Embryonic facial prominence (tissue), 1 donor: ENCODE data around the gene PPP3R1.

ENCODE experiments used
- DNase-seq: peaks from one replicate; pipeline ENCODE4 v3.0.0-alpha.2; 2016; ENCODE audit errors: extremely low spot score

The PPP3R1 gene

DNA sequence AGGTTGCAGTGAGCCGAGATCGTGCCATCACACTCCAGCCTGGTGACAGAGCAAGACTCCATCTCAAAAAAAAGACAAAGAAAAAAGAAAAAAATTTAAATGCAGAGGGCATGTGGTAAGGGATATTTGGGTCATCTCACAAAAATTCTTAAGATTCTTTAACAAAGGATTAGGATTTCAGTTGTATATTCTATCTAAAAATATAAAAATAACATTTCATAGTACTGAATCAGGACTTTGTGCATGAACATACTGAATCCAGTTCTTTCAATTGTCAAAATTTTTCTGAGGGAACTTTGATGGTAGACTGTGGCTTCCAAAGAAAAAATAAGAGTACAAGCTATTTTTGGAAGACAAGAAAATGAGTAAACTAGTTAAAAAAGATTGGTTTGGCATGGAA lies 6.5 kb upstream of the PPP3R1 start:
- no peak for DNase-seq

- no peak for DNase-seq
Observed at GRCh38 chr2:68256093-68256450, 3.7 kb upstream of the PPP3R1 start.

- DNase-seq: peak; percentile 43
Observed at GRCh38 chr2:68253219-68254068, 1.1 kb upstream of the PPP3R1 start.

DNA sequence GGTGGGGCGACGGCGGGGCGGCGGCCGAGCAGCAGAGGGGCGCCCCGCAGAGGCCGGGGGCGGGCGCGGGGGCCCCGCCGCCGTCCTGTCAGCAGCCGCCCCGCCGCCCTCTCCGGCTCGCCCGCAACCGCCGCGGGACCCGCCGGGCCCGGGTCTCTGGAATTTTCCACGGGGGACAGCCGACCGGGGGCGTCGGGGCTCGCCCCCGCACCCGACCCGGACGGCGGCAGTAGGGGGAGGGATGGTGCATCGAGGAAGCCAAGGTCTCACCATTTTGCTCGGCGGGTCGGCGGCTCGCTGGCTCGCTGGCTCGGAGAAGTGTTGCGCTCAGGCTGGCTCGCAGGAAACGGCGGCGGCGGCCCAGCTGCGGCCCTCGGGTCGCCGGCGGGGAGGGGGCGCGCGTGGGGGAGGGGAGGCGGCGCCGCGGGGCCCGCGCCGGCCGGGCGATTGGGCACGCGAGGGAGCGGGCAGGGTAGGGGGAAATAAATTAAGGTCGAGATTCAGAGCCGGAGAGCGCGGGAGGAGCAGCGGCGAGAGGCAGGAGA lies 405 bp downstream of the PPP3R1 start:
- no peak for DNase-seq

- DNase-seq: peak; percentile 84
Observed at GRCh38 chr2:68251187-68251854, 1.0 kb downstream of the PPP3R1 start.

- no peak for DNase-seq
Observed at GRCh38 chr2:68250652-68251186, 1.6 kb downstream of the PPP3R1 start.

DNA sequence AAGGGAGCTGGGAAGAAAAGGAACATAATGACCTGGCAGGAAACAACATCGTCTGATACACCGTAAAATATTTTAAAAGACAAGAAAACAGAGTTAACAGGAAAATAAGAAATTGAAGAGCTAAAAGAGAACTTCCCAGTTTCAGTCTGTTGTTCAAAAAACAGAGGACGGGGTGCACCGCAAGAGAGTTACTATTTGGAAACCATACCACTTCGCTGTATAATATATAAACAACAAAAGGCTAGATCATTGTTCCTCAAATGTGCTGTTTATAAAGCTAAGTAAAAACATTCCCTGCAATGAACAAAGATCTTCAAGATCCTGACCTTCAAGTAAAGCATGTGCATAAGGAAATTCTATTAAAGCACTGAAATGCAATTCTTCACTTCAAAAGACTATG lies 2.1 kb downstream of the PPP3R1 start:
- DNase-seq: no peak

DNA sequence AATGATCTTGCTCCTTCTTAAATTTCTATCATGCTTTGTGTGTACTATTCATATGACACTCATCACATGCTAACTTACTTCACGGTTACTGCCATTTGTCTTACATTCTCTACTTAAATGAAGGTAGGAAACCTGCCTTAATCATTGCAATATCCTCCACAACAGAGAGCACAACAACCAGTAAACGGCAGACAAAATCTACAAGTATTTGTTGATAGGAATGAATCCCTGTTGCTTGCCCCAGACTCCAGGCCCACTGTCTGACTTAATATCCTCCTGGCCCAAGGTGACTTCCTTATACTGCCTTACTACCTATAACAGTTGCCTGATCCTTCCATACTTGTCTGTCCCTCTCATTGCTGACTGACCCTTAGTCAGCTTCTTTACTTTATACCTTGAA lies 3.5 kb downstream of the PPP3R1 start:
- DNase-seq: no peak

DNA sequence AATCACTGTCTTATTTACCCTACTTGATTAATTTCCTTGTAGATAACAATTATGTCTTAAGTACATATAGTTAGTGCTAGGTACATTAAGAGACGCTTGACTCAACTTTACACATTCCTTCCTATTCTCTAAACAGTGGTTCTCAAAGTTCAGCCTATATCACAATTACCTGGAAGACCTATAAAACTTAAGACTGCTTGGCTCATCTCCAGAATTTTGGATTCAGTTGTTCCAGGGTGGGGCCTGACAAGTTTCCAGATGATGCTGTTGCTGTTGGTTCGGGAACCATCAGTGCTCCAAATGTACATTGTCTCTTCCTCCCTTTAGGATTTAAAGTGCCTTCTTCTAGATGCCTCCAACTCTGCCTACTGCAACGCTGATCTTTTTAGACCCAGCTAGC lies 4.0 kb downstream of the PPP3R1 start:
- no peak for DNase-seq

DNA sequence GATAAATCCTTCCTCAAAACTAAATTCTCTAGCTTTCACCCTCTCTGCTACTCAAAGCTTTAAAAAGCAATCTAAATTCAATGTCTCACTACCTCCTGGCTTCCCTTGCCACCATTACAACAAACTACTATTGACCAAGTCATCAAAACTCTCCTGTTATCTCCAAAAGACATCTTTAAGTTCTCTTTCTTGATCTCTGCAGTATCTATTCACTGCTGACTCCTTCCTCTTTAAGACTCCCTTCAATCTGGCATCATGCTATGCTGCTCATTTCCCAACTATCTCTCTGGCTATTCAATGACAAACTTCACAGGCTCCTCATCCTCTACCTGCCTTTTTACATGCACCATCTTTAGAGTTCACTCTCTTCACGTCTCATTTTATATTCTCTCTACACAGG lies 5.9 kb downstream of the PPP3R1 start:
- no peak for DNase-seq

DNA sequence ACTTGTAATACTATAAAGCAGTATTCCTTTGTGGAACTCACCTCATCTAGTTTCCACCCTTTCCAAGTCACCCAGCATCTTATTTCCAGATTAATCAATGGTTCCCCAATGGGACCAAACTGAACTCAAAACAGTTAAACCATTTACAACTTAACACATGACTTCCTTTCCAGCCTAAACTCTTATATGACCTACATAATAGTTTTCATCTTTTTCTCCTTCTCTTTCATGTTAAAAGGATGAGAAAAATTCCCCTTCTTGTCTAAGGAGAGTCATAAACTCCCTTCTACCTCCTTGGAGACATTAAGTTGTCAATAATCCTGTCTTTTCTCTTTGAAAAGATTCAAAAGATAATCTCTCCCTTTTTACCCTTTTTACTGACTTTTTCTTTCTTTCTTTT lies 6.7 kb downstream of the PPP3R1 start:
- no peak for DNase-seq

GRCh38 chr2:68245066-68245465 lies 7.3 kb downstream of the PPP3R1 start:
- no peak for DNase-seq

- no peak for DNase-seq
Observed at GRCh38 chr2:68244456-68244855, 7.9 kb downstream of the PPP3R1 start.

DNA sequence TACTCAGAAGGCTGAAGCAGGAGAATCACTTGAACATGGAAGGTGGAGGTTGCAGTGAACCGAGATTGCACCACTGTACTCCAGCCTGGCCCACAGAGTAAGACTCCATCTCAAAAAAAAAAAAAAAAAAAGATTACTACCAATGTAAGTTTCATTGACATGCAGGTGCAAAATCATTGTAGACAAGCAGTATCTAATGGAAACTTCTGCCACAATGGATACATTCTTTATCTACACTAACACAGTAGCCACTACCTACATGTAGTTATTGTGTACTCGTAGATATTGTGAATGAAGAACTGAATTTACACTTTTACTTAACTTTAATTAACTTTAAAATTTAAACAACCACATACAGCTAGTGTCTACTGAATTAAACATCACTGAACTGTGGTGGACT lies 10.6 kb downstream of the PPP3R1 start:
- no peak for DNase-seq

- DNase-seq: no peak
Observed at GRCh38 chr2:68240446-68240845, 11.9 kb downstream of the PPP3R1 start.

- no peak for DNase-seq
Observed at GRCh38 chr2:68238955-68239822, 13.1 kb downstream of the PPP3R1 start.

DNA sequence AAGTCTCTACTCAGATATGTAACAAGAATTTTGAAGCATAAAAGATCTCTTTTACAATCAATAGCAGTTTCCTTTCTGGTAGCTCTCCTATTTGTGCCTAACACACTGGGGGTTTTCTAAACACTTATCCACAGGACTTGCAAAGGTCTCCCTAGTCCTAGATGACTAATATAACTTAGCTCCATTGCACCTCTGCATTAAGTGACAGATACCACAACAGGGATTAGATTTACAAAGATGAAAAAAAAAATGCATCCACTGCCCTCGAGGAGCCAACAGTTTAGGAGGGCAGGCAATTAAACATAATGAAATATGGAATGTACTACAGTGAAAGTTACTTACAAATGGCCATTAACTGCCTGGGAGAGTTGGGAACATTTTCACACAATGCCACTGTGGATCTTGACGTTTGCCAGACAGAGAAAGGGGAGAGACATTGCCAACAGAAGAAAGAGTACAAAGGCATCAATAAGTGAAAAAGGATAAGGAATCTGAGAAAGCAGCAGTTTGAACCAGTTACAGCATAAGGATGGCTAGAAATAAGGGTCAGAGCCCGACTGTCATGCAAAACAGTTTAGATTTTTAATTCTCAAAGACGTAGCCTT lies 14.3 kb downstream of the PPP3R1 start:
- no peak for DNase-seq

GRCh38 chr2:68237404-68237803 lies 14.9 kb downstream of the PPP3R1 start:
- DNase-seq: no peak

GRCh38 chr2:68236876-68237275 lies 15.5 kb downstream of the PPP3R1 start:
- DNase-seq: no peak

DNA sequence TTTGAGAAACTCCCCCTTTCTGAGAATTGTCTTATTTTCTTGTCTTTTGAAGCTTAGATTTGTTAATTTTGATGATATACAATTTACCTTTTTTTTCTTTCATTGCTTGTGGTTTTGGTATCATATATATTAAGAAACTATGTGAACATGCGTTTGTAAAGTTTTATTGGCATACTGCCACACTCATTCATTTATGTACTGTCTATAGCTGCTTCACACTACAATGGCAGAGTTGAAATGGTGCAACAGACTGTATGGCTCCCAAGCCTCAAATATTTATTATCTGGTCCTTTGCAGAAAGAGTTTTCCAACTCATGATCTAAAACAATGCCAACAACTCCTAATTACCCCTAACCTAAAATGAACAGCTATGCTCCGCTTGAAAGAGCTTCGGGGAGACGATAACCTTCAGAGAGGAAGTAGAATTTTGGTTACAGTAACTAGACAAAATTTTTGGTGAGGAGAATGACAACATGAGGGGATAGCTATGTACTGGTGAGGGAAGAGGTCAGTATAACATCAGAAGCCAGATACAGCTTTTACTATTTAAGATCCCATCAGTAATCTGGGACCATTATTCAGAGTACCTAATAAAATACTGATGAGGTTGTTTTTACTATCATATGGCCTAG lies 16.1 kb downstream of the PPP3R1 start:
- no peak for DNase-seq

DNA sequence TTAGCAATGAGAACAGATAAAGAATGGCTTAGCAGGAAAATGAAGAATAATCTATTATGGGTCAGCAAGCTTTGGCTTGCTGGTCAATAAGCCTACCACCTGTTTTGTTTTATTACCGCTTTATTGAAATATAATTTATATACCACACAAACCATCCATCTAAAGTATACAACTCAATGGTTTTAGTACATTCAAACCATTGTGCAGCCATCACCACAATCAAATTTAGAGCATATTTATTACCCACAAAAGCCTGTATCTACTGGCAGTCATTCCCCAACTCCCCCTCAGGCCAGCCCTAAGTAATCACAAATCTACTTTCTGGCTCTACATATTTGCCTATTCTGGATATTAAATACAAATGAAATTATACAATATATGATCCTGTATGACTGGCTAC lies 17.2 kb downstream of the PPP3R1 start:
- no peak for DNase-seq
